Prostate gland (tissue), 2 donors: ENCODE results near the gene THEMIS2. TPM values are rescaled to one million over a fixed set of nuclear protein-coding genes. Genes with fewer than 3 reads are reported as not detected.

Experiments
- DNase-seq: peaks from one replicate; pipeline ENCODE4 v3.0.0-alpha.2; 2019; ENCODE audit warnings: low spot score
- H3K27ac ChIP-seq, 2 donors: fragments of 200-600 bp; sonication (generic); 2 replicates each; pipeline ENCODE4 v1.5.1; 2017 to 2019
- H3K27me3 ChIP-seq: fragments of 200-600 bp; sonication (generic); replicated peaks from 2 replicates; pipeline ENCODE4 v1.5.1; 2019; ENCODE audit not compliant: insufficient read depth
- H3K36me3 ChIP-seq, 2 donors: fragments of 200-600 bp; sonication (generic); 1 replicate in 1 of 2; 2 replicates in 1 of 2; pipeline versions ENCODE4 v1.5.1 to v1.8.1; 2017 to 2019
- H3K4me1 ChIP-seq: fragments of 200-600 bp; sonication (generic); replicated peaks from 2 replicates; pipeline ENCODE4 v1.5.1; 2019
- H3K4me3 ChIP-seq, 2 donors: fragments of 200-600 bp; sonication (generic); 2 replicates each; pipeline ENCODE4 v1.5.1; 2017 to 2019
- H3K9me3 ChIP-seq: fragments of 200-600 bp; sonication (generic); 2 replicates; pipeline ENCODE4 v1.5.1; 2017
- POLR2A ChIP-seq: fragments of 450-650 bp; IDR thresholded peaks from one replicate; pipeline ENCODE4 v1.6.1; 2016; ENCODE audit warnings: antibody characterized with exemption, mild to moderate bottlenecking
- POLR2AphosphoS5 ChIP-seq: sonication (generic); formaldehyde crosslinking; IDR thresholded peaks from one replicate; pipeline ENCODE4 v1.6.1; 2017; ENCODE audit warnings: antibody characterized with exemption
- WGBS: methylation state at CpG from one replicate; pipeline ENCODE4 v1.1.5; 2018; 5-methylcytosine and 5-hydroxymethylcytosine counted together
- intact Hi-C: fragments of 100-400 bp; cut with DNase I; formaldehyde crosslinking; loops from one replicate; pipeline ENCODE4 v1.14.2; 2022
- total RNA-seq, 2 donors: library from RNA; depleted of rRNA; stranded (reverse); fragments of >200 nt; gene quantifications; one replicate each; pipeline ENCODE4 v1.1.0, GENCODE V29; 2016
- TF ChIP-seq, protein P1 (sequence below), 4 experiments: fragments of 200-600 bp in 2 of 4; fragments of 450-650 bp in 2 of 4; sonication (generic) in 2 of 4; IDR thresholded peaks; 1 replicate in 3 of 4; 2 replicates in 1 of 4; pipeline ENCODE4 v1.5.1; 2016 to 2019; ENCODE audit warnings: antibody characterized with exemption in 4 of 4, mild to moderate bottlenecking in 2 of 4, moderate library complexity in 2 of 4

Gene THEMIS2
- total RNA-seq, 2 donors from 2014 or later: 3.6 to 140 TPM

DNA sequence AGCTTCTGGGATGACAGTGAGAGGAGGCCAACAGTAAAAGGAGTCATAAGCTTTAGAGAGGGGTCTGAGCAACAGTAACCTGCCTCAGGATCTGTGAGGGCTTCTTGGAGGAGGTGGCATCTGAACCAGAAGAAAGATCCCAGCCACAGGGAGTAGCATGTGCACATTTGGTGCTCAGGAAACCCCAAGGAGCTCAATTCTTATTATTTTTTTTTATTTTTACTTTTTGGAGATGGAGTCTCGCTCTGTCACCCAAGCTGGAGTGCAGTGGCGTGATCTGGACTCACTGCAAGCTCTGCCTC, 4.7 kb downstream of the THEMIS2 start:
- Histone ChIP-seq H3K36me3 (no peaks in the 10 kb centered on the region), H3K4me3 (no peak overlapping the region), H3K27ac (no peak overlapping the region), H3K9me3 (no peaks in the 10 kb centered on the region), H3K27me3 (no peaks in the 10 kb centered on the region), H3K4me1 (no peaks in the 10 kb centered on the region)
- no peak for DNase-seq
- WGBS: 98% methylated on average over 2 of the region's 2 CpGs
- intact Hi-C loops: no loop called here
- TF ChIP-seq, protein P1, sequence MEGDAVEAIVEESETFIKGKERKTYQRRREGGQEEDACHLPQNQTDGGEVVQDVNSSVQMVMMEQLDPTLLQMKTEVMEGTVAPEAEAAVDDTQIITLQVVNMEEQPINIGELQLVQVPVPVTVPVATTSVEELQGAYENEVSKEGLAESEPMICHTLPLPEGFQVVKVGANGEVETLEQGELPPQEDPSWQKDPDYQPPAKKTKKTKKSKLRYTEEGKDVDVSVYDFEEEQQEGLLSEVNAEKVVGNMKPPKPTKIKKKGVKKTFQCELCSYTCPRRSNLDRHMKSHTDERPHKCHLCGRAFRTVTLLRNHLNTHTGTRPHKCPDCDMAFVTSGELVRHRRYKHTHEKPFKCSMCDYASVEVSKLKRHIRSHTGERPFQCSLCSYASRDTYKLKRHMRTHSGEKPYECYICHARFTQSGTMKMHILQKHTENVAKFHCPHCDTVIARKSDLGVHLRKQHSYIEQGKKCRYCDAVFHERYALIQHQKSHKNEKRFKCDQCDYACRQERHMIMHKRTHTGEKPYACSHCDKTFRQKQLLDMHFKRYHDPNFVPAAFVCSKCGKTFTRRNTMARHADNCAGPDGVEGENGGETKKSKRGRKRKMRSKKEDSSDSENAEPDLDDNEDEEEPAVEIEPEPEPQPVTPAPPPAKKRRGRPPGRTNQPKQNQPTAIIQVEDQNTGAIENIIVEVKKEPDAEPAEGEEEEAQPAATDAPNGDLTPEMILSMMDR (IDR thresholded peaks at IDR 0.05): no peak
- no peak for TF ChIP-seq POLR2AphosphoS5
- no peak for TF ChIP-seq POLR2A

DNA sequence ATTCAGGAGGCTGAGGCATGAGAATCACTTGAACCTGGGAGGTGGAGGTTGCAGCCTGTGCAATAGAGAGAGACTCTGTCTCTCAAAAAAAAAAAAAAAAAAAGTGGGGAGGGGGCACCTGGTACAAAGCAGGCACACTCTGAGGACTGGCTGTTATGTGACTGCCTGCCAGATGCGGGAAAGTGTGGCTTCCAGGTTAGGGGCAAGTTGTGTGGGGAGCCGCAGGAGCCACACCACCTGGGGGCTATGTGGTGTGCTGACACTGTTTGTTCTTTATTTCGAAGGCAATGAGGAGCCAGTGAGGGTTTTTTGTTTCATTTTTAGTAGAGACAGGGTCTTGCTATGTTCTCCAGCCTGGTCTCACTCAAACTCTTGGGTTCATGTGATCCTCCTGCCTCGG, 5.7 kb downstream of the THEMIS2 start:
- H3K36me3 ChIP-seq: no peaks in the 10 kb centered on the region
- H3K4me1 ChIP-seq: no peaks in the 10 kb centered on the region
- TF ChIP-seq POLR2AphosphoS5: no peak
- TF ChIP-seq POLR2A: no peak
- TF ChIP-seq, protein P1 (IDR thresholded peaks at IDR 0.05): no peak
- DNase-seq: no peak
- H3K27me3 ChIP-seq: no peaks in the 10 kb centered on the region
- WGBS: 79% methylated on average over 4 of the region's 4 CpGs
- no peak overlapping the region for H3K4me3 ChIP-seq
- no peaks in the 10 kb centered on the region for H3K9me3 ChIP-seq
- intact Hi-C loops: no loop called here
- H3K27ac ChIP-seq: no peak overlapping the region

- Histone ChIP-seq H3K4me1 (no peaks in the 10 kb centered on the region), H3K36me3 (no peaks in the 10 kb centered on the region), H3K4me3 (no peak overlapping the region), H3K27ac (no peak overlapping the region), H3K9me3 (no peaks in the 10 kb centered on the region), H3K27me3 (no peaks in the 10 kb centered on the region)
- TF ChIP-seq POLR2AphosphoS5: no peak
- TF ChIP-seq POLR2A: no peak
- TF ChIP-seq, protein P1 (IDR thresholded peaks at IDR 0.05): no peak
- 58% methylated on average over 8 of the region's 8 CpGs for WGBS
- DNase-seq: no peak
- intact Hi-C loops: no loop called here
Measured at GRCh38 chr1:27878787-27879335, 6.5 kb downstream of the THEMIS2 start.

DNA sequence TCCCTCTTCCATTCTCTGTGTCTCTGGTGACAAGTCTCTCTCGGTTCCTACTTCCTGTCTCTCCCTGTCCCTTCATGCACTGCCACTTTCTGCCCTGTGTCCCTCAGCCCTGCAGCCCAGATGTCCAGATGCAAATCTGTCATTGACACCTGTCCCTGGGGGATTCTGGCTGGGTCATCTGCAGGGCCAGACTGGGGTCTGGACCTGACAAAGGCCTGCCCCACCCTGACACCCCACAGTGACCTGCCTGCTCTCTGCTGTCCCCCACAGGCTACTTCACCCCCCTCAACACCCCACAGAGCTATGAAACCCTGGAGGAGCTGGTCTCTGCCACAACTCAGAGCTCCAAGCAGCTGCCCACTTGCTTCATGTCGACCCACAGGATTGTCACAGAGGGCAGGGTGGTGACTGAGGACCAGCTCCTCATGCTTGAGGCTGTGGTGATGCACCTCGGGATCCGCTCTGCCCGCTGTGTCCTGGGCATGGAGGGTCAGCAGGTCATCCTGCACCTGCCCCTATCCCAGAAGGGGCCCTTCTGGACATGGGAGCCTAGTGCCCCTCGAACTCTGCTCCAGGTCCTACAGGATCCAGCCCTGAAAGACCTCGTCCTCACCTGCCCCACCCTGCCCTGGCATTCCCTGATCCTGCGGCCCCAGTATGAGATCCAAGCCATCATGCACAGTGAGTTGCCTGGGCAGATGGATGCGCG, 7.2 kb downstream of the THEMIS2 start:
- no peaks in the 10 kb centered on the region for H3K4me1 ChIP-seq
- no peak overlapping the region for H3K4me3 ChIP-seq
- DNase-seq: no peak
- H3K27ac ChIP-seq: no peak overlapping the region
- WGBS: 82% methylated on average over 10 of the region's 10 CpGs
- no peaks in the 10 kb centered on the region for H3K27me3 ChIP-seq
- no peaks in the 10 kb centered on the region for H3K9me3 ChIP-seq
- intact Hi-C loops: no loop called here
- H3K36me3 ChIP-seq: no peaks in the 10 kb centered on the region
- TF ChIP-seq, protein P1 (IDR thresholded peaks at IDR 0.05): no peak
- TF ChIP-seq POLR2A: no peak
- no peak for TF ChIP-seq POLR2AphosphoS5

DNA sequence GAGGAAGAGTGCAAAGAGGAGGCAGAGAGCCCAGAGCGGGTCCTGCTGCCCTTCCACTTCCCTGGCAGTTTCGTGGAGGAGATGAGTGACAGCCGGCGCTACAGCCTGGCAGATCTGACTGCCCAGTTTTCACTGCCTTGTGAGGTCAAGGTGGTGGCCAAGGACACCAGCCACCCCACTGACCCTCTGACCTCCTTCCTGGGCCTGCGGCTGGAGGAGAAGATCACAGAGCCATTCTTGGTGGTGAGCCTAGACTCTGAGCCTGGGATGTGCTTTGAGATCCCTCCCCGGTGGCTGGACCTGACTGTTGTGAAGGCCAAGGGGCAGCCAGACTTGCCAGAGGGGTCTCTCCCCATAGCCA, 10.2 kb downstream of the THEMIS2 start:
- Histone ChIP-seq H3K4me3 (no peak overlapping the region), H3K27ac (no peak overlapping the region), H3K4me1 (no peaks in the 10 kb centered on the region), H3K9me3 (no peaks in the 10 kb centered on the region), H3K27me3 (no peaks in the 10 kb centered on the region), H3K36me3 (no peaks in the 10 kb centered on the region)
- 87% methylated on average over 6 of the region's 6 CpGs for WGBS
- TF ChIP-seq, protein P1 (IDR thresholded peaks at IDR 0.05): no peak
- TF ChIP-seq POLR2AphosphoS5: no peak
- no peak for DNase-seq
- intact Hi-C loops: no loop called here
